HUES64 (cell line): Measurements from ENCODE around the gene RAB19.
A peak's percentile ranks its signal among the peaks of the same experiment; 100 is the strongest.
"Not testable (repeated sequence)": the region's sequence is repeated elsewhere in the genome, so short reads cannot be mapped to it uniquely, and the experiment has no call there.

ENCODE experiments used
- H3K27ac ChIP-seq: 2 replicates; pipeline ENCODE4 v1.7.0; 2013; ENCODE audit warnings: low read depth, low read length, inconsistent platforms
- H3K27me3 ChIP-seq: 2 replicates; pipeline ENCODE4 v1.6.1; 2013; ENCODE audit warnings: mild to moderate bottlenecking, low read length; ENCODE audit not compliant: insufficient read depth
- H3K36me3 ChIP-seq: 2 replicates; pipeline ENCODE4 v1.6.1; 2013; ENCODE audit warnings: mild to moderate bottlenecking, low read length; ENCODE audit not compliant: insufficient read depth
- H3K4me1 ChIP-seq: 2 replicates; pipeline ENCODE4 v1.6.1; 2013; ENCODE audit warnings: mild to moderate bottlenecking, low read length, moderate library complexity; ENCODE audit not compliant: insufficient read depth
- H3K4me3 ChIP-seq: 2 replicates; pipeline ENCODE4 v1.5.1; 2013; ENCODE audit warnings: mild to moderate bottlenecking, low read length, moderate library complexity
- H3K9ac ChIP-seq: 2 replicates; pipeline ENCODE4 v1.6.1; 2013; ENCODE audit warnings: mild to moderate bottlenecking, low read depth, low read length
- H3K9me3 ChIP-seq: 2 replicates; pipeline ENCODE4 v1.6.1; 2013; ENCODE audit warnings: low read depth, low read length; ENCODE audit not compliant: insufficient read depth
- WGBS: fragments of 150-250, 120-280 bp; methylation state at CpG from one replicate; pipeline ENCODE4 v1.1.7; 2013; ENCODE audit warnings: missing lambda C conversion rate; 5-methylcytosine and 5-hydroxymethylcytosine counted together

Gene RAB19

DNA sequence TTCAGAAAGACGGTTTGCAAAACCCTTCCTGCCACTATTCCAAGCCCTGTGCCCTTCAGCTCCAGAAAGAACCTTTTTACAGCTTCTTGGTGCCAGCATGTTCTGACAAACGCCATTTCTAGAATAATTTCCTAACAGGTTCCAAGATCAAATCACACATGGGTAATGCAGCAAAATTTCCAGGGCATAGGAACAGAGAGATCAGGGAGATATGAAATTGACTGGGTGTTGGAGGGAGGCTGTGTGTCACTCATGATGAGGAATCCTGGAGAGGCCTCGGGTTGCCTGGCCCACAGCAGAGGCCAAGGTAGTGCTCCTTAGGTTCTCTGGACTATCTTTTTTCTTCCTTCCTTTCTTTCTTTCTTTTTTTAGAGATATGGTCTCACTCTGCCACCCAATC, 29.5 kb downstream of the RAB19 start:
- Histone ChIP-seq H3K27ac (no peak overlapping the region), H3K4me1 (no peaks in the 10 kb centered on the region), H3K27me3 (no peaks in the 10 kb centered on the region), H3K4me3 (no peak overlapping the region), H3K36me3 (no peaks in the 10 kb centered on the region), H3K9ac (no peak overlapping the region), H3K9me3 (no peaks in the 10 kb centered on the region; the same call in 1 of the 2 replicates)
- WGBS: 94% methylated on average over 3 of the region's 3 CpGs

DNA sequence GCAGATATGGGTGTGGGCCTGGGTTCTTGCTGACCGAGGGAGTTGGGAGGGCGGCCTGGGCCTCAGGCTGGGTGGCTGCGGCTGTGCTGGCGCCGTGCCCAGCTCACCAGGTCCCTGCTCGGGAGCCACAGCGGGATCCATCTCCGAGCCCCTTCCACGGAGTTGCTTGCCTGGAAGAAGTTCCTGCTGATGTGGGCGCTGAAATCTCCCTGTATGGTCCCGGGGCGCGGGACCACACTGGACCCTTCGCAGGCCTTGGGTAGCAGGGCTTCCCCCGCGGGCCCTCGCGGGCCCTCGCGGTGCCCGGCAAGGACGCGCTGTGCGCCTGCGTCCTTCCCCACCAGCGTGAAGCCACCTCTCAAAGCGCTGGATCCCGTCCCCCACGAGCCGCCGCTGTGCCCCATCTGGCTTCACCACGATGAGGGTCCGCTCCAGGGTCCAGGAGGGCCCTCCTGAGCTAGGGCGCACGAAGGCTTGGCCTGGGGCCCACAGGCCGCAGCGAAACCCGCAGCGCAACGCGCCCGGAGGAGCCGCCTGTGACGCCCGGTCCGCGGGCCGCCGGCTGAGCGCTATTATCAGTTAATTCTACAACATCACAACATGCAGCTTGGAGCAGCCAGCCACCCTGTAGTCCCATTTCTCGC, 31.5 kb downstream of the RAB19 start:
- no peak overlapping the region for H3K27ac ChIP-seq
- H3K9ac ChIP-seq: no peak overlapping the region
- no peaks in the 10 kb centered on the region for H3K4me1 ChIP-seq
- H3K9me3 ChIP-seq: no peaks in the 10 kb centered on the region; the same call in 1 of the 2 replicates
- H3K36me3 ChIP-seq: no peaks in the 10 kb centered on the region
- no peaks in the 10 kb centered on the region for H3K27me3 ChIP-seq
- no peak overlapping the region for H3K4me3 ChIP-seq
- 95% methylated on average over 51 of the region's 51 CpGs for WGBS

DNA sequence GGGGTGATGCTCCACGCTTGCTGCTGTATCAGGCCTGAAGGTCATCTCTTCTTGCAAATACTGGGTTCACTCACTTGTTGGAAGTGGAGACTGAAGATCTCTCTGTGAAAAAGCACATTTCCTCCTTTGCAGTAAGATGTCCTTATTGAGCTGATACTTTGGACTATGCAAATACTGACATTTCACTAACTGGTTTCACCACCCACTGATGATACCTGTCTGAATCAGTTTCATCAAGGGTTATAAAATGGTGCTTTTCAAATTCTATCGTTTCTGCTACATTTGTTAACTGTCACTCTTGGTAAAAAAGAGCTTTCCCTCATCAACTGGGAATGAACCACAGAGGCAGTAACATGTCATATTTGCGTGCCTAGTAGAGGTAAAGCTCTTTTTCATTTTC, 35.5 kb downstream of the RAB19 start:
- H3K9me3 ChIP-seq: no peaks in the 10 kb centered on the region
- no peak overlapping the region for H3K27ac ChIP-seq
- H3K4me1 ChIP-seq: no peaks in the 10 kb centered on the region
- 98% methylated on average over 3 of the region's 3 CpGs for WGBS
- H3K9ac ChIP-seq: no peak overlapping the region
- H3K36me3 ChIP-seq: no peaks in the 10 kb centered on the region
- H3K4me3 ChIP-seq: no peak overlapping the region
- no peaks in the 10 kb centered on the region for H3K27me3 ChIP-seq

DNA sequence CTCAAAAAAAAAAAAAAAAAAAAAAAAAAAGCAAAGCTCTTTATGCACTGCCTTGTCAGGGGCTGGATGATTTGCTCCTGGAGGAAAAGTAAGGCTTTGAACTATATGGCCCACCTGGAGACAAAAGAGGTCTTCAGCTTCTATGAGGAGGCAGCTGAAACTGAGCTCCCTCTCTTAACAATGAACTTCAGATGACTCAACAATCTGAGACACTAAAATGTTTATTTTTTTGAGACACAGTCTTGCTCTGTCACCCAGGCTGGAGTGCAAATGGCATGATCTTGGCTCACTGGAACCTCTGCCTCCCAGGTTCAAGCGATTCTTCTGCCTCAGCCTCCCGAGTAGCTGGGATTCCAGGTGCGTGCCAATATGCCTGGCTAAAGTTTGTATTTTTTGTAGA, 36.7 kb downstream of the RAB19 start:
- WGBS: 86% methylated on average over 3 of the region's 3 CpGs
- H3K4me1 ChIP-seq: no peaks in the 10 kb centered on the region
- H3K9me3 ChIP-seq: no peaks in the 10 kb centered on the region
- H3K9ac ChIP-seq: no peak overlapping the region
- no peaks in the 10 kb centered on the region for H3K36me3 ChIP-seq
- H3K27me3 ChIP-seq: no peaks in the 10 kb centered on the region
- H3K4me3 ChIP-seq: no peak overlapping the region
- no peak overlapping the region for H3K27ac ChIP-seq

DNA sequence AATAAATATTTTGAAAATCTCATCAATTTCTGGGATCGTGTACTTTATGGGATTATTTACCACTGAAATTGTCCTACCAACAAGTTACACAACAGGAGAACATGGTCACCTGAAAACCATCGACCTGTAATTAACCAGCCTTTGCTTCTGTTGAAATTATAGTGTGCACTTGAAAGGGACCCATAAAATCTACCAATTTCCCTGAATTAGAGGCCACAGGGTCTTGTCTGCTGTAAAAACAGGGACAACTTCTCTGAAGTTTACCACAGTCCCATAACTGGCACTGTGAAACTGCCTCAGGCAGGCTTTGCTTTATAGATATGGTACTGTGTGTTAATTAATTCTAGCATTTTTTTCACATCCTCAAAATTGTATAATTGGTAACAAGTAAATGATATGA, 37.7 kb downstream of the RAB19 start:
- H3K9me3 ChIP-seq: no peaks in the 10 kb centered on the region
- WGBS: 100% methylated on average over 2 of the region's 2 CpGs

DNA sequence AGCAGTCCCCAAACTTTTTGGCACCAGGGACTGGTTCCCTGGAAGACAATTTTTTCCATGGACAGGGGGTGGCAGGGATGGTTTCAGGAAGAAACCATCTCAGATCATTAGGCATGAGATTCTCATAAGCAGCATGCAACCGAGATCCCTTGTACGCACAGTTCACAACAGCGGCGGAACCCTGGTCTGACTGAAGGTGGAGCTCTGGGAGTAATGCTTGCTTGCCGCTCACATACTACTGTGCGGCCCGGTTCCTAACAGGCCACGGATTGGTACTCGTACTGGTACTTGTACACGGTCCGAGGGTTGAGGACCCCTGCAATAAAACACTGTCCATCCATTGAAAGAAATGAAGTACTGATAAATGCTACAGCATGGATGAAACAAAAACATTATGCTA, 42.6 kb downstream of the RAB19 start:
- Histone ChIP-seq H3K9me3 (no peaks in the 10 kb centered on the region), H3K27ac (no peak overlapping the region), H3K27me3 (no peaks in the 10 kb centered on the region), H3K4me3 (no peak overlapping the region), H3K9ac (no peak overlapping the region), H3K4me1 (peaks cover 19% of the 10 kb centered on the region), H3K36me3 (no peaks in the 10 kb centered on the region)
- 94% methylated on average over 11 of the region's 11 CpGs for WGBS

More for the DNA sequence above, 37.7 kb downstream of the RAB19 start:
- H3K9ac ChIP-seq: no peak overlapping the region
- H3K4me1 ChIP-seq: no peaks in the 10 kb centered on the region
- H3K27ac ChIP-seq: no peak overlapping the region
- H3K4me3 ChIP-seq: no peak overlapping the region
- no peaks in the 10 kb centered on the region for H3K27me3 ChIP-seq
- no peaks in the 10 kb centered on the region for H3K36me3 ChIP-seq

DNA sequence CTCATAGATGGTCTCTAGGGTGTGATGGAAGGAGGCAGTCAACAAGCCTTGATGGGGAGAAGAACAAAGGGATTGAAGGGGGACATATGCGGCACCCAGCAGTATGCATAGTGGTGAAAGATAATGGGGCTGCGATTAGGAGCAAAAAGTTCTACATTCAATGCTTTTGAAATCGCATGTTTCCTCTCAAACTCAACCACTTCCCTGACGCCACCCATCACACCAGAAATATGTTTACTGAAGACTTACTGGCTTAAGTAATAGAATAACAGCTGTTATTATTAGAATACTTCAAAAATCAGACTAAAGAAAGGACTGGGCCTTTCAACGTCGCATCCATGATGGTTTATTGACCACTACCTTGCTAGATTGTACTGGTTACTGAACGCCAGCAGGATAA, 44.0 kb downstream of the RAB19 start:
- Histone ChIP-seq H3K36me3 (peaks cover 4% of the 10 kb centered on the region), H3K4me3 (no peak overlapping the region), H3K27me3 (no peaks in the 10 kb centered on the region), H3K9me3 (no peaks in the 10 kb centered on the region), H3K4me1 (peaks cover 21% of the 10 kb centered on the region), H3K27ac (peak overlapping the region; percentile 59; the same call in 1 of the 2 replicates), H3K9ac (no peak overlapping the region)
- 68% methylated on average over 6 of the region's 7 CpGs for WGBS

DNA sequence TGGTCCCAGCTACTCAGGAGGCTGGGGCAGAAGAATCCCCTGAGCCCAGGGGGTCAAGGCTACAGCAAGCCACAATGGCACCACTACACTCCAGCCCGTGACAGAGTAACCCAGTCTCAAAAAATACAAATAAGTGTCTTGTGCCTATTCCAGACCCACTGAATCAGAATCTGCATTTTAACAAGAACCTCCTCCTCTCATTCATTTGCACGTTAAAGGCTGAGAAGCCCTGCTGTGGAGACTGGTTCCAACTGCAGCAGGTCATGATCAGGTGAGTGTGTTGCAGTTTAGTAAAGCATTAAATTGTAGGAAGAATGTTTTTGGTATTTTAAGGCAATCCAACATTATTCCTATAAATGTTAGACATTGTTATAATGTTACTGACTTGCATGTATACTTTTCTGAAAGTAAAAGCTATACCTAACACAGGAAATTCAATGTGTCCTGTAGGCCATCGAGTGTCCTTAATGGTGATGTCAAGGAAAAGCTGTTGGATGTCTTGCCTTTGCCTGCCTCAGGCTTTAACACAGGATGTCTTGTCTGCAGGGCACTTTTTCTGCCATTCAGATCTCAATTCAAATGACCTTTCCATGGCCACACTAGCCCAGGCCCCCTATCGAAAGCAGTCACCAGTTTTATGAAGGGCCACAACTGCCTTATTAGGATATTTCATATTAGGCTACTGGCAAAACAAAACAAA, 45.1 kb downstream of the RAB19 start:
- Histone ChIP-seq H3K36me3 (peaks cover 15% of the 10 kb centered on the region), H3K27ac (peak overlapping the region; percentile 79; the same call in 1 of the 2 replicates), H3K9me3 (no peaks in the 10 kb centered on the region), H3K9ac (no peak overlapping the region), H3K4me3 (no peak overlapping the region), H3K27me3 (no peaks in the 10 kb centered on the region), H3K4me1 (peaks cover 21% of the 10 kb centered on the region)
- WGBS: 24% methylated on average over 4 of the region's 4 CpGs

DNA sequence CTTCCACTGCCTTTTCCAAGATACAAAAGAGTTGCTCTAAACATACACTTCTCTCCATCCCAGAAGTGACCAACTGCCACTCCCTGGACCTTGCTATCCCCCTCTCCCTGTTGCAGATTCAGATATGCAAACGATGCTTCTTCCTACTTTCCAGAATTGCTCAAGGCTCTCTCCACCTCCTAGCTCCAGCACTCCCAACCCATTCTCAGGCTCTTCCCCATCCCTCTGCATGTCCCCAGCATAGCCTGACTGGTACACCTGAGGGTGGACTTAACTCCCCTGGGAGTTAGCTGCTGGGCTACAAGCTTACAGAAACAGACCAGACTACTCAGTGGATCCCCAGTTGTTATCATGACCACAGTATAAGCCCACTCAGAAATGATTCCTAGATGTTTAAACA, 47.9 kb downstream of the RAB19 start:
- H3K27me3 ChIP-seq: no peaks in the 10 kb centered on the region
- no peak overlapping the region for H3K9ac ChIP-seq
- no peak overlapping the region for H3K27ac ChIP-seq
- H3K4me3 ChIP-seq: no peak overlapping the region
- peaks cover 42% of the 10 kb centered on the region for H3K4me1 ChIP-seq
- 45% methylated on average over 1 of the region's 1 CpG for WGBS
- H3K36me3 ChIP-seq: peaks cover 39% of the 10 kb centered on the region
- no peaks in the 10 kb centered on the region for H3K9me3 ChIP-seq

DNA sequence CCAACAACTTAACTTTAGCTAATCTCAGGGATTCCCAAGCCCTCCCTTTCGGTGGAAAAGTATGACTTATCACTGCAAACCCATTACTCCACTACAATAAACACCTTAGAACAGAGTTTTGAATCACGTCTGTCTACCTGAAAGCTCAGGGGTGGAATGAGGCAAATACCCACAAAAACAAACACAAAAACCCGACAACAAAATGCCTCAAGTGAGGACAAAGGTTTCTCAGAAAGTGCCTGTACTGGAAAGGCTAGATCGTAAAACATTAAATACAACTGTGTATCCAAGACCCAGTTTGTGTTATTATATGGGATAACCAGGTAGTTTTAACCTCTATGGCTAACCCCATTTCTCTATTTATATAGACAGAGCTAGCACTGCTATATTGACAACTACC, 49.4 kb downstream of the RAB19 start:
- Histone ChIP-seq H3K9ac (no peak overlapping the region), H3K27me3 (no peaks in the 10 kb centered on the region), H3K27ac (no peak overlapping the region), H3K9me3 (no peaks in the 10 kb centered on the region), H3K36me3 (peaks cover 54% of the 10 kb centered on the region), H3K4me1 (peaks cover 47% of the 10 kb centered on the region), H3K4me3 (no peak overlapping the region)
- 92% methylated on average over 4 of the region's 4 CpGs for WGBS

DNA sequence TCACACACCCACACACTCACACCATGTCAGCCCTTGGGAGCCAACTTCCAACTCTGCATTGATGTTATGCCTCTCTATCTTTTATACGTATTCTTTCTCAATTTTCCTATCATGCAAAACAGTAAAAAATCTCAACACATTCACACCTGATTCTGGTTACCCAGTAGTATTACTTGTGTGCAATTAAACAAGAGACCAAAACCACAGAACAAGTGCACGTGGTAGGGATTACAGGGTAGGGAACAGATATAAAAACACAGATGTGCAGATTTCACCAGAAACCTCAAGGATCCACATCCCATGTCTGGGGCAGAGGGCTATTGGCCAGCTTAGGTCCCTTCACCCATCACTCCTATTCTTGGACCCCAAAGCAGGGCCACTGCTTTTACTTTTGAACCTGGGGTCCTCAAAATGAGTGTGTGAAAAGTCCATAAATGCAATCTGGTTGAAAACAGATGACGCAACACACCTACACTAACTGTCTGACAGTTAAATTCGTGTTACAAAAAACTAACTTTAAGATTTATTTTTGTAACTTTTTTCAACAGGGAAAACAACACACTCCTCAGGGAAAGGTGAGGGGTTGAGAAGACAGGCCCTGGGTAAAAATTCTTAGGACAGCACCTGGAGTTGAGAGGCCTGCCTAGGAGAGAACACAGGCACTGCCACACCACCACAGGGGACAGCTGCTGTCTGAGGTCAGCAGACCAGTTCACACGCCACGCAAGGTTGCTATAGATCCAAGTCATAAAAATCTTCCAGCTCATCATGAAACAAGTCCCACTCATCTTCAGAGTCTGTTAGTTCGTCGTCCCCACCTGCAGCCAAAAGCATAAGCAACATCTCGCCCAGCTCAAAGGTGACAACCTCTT, 50.2 kb downstream of the RAB19 start:
- H3K27ac ChIP-seq: peak overlapping the region; percentile 8; the same call in 1 of the 2 replicates
- H3K4me1 ChIP-seq: peaks cover 54% of the 10 kb centered on the region
- H3K4me3 ChIP-seq, H3K9me3 ChIP-seq, H3K27me3 ChIP-seq, H3K9ac ChIP-seq: not testable (repeated sequence)
- H3K36me3 ChIP-seq: peaks cover 61% of the 10 kb centered on the region
- WGBS: 96% methylated on average over 7 of the region's 9 CpGs
